GM19468 (cell line): Measurements from ENCODE around the gene SLC9A9.
"Not testable (repeated sequence)": the region's sequence is repeated elsewhere in the genome, so short reads cannot be mapped to it uniquely, and the experiment has no call there.

Experiments used
- ATAC-seq: cut with Tn5 transposase; IDR thresholded peaks from one replicate; pipeline ENCODE4 v1.9.1; 2021; ENCODE audit warnings: mild to moderate bottlenecking, moderate library complexity, moderate number of reproducible peaks; ENCODE audit not compliant: unreplicated experiment; ENCODE audit errors: extremely low read depth

Gene SLC9A9

GRCh38 chr3:143712522-143712921 is 135.7 kb downstream of the SLC9A9 start:
- no peak for ATAC-seq

- ATAC-seq: no peak
These were observed 140.4 kb downstream of the SLC9A9 start for GRCh38 chr3:143707848-143708247.

GRCh38 chr3:143700431-143700975 is 147.8 kb downstream of the SLC9A9 start:
- ATAC-seq: no peak

GRCh38 chr3:143699424-143699823 is 148.8 kb downstream of the SLC9A9 start:
- no peak for ATAC-seq

- ATAC-seq: no peak
These were observed 149.5 kb downstream of the SLC9A9 start for GRCh38 chr3:143698682-143699303.

GRCh38 chr3:143697975-143698374 is 150.3 kb downstream of the SLC9A9 start:
- ATAC-seq: no peak

GRCh38 chr3:143695333-143695732 is 152.9 kb downstream of the SLC9A9 start:
- ATAC-seq: not testable (repeated sequence)

GRCh38 chr3:143693506-143693905 is 154.8 kb downstream of the SLC9A9 start:
- no peak for ATAC-seq

GRCh38 chr3:143686638-143687197 is 161.6 kb downstream of the SLC9A9 start:
- no peak for ATAC-seq

- no peak for ATAC-seq
These were observed 162.8 kb downstream of the SLC9A9 start for GRCh38 chr3:143685491-143685890.

GRCh38 chr3:143677430-143677829 is 170.8 kb downstream of the SLC9A9 start:
- no peak for ATAC-seq

GRCh38 chr3:143676747-143677146 is 171.5 kb downstream of the SLC9A9 start:
- ATAC-seq: no peak

- ATAC-seq: no peak
These were observed 172.2 kb downstream of the SLC9A9 start for GRCh38 chr3:143676021-143676420.

GRCh38 chr3:143674100-143674968 is 173.9 kb downstream of the SLC9A9 start:
- ATAC-seq: peak; percentile 55

GRCh38 chr3:143672396-143673165 is 175.7 kb downstream of the SLC9A9 start:
- ATAC-seq: no peak

- ATAC-seq: no peak
These were observed 176.6 kb downstream of the SLC9A9 start for GRCh38 chr3:143671626-143672025.

- peak; percentile 89 for ATAC-seq
These were observed 179.1 kb downstream of the SLC9A9 start for GRCh38 chr3:143668924-143669790.

- no peak for ATAC-seq
These were observed 179.9 kb downstream of the SLC9A9 start for GRCh38 chr3:143668385-143668784.

GRCh38 chr3:143661677-143662076 is 186.6 kb downstream of the SLC9A9 start:
- ATAC-seq: no peak
